Measurements from ENCODE around the gene ACO2.

Gene ACO2

GRCh38 chr22:41531715-41532477, 63.0 kb downstream of the ACO2 start:
- H3K27me3 ChIP-seq (ENCODE audit: control insufficient read depth, insufficient read depth, low read length), result no peaks in the 10 kb centered on the region
- no peaks in the 10 kb centered on the region for H3K9me3 ChIP-seq (ENCODE audit: control insufficient read depth, low read length)
- H3K4me1 ChIP-seq (ENCODE audit: control insufficient read depth, insufficient read depth, low read length), result no peaks in the 10 kb centered on the region
- H3K4me3 ChIP-seq (ENCODE audit: low read length), result no peak overlapping the region
- peaks cover 34% of the 10 kb centered on the region for H3K36me3 ChIP-seq (ENCODE audit: control insufficient read depth, insufficient read depth, low read length)
- H3K9ac ChIP-seq (ENCODE audit: low read length), result no peak overlapping the region

- no peaks in the 10 kb centered on the region for H3K4me1 ChIP-seq (ENCODE audit: control insufficient read depth, insufficient read depth, low read length)
- H3K27me3 ChIP-seq (ENCODE audit: control insufficient read depth, insufficient read depth, low read length), result no peaks in the 10 kb centered on the region
- H3K36me3 ChIP-seq (ENCODE audit: control insufficient read depth, insufficient read depth, low read length), result peaks cover 26% of the 10 kb centered on the region
- no peak overlapping the region for H3K9ac ChIP-seq (ENCODE audit: low read length)
- no peaks in the 10 kb centered on the region for H3K9me3 ChIP-seq (ENCODE audit: control insufficient read depth, low read length)
- no peak overlapping the region for H3K4me3 ChIP-seq (ENCODE audit: low read length)
Measured at GRCh38 chr22:41532908-41533825, 64.2 kb downstream of the ACO2 start.

GRCh38 chr22:41534219-41534618, 65.3 kb downstream of the ACO2 start:
- Histone ChIP-seq H3K27me3 (ENCODE audit: control insufficient read depth, insufficient read depth, low read length) (no peaks in the 10 kb centered on the region), H3K4me1 (ENCODE audit: control insufficient read depth, insufficient read depth, low read length) (no peaks in the 10 kb centered on the region), H3K36me3 (ENCODE audit: control insufficient read depth, insufficient read depth, low read length) (peaks cover 16% of the 10 kb centered on the region), H3K9me3 (ENCODE audit: control insufficient read depth, low read length) (no peaks in the 10 kb centered on the region), H3K4me3 (ENCODE audit: low read length) (no peak overlapping the region), H3K9ac (ENCODE audit: low read length) (no peak overlapping the region)

GRCh38 chr22:41535244-41535643, 66.3 kb downstream of the ACO2 start:
- Histone ChIP-seq H3K9me3 (ENCODE audit: control insufficient read depth, low read length) (no peaks in the 10 kb centered on the region), H3K36me3 (ENCODE audit: control insufficient read depth, insufficient read depth, low read length) (peaks cover 15% of the 10 kb centered on the region), H3K9ac (ENCODE audit: low read length) (no peak overlapping the region), H3K27me3 (ENCODE audit: control insufficient read depth, insufficient read depth, low read length) (no peaks in the 10 kb centered on the region), H3K4me1 (ENCODE audit: control insufficient read depth, insufficient read depth, low read length) (no peaks in the 10 kb centered on the region), H3K4me3 (ENCODE audit: low read length) (no peak overlapping the region)

GRCh38 chr22:41537203-41537602, 68.3 kb downstream of the ACO2 start:
- Histone ChIP-seq H3K9ac (ENCODE audit: low read length) (no peak overlapping the region), H3K27me3 (ENCODE audit: control insufficient read depth, insufficient read depth, low read length) (no peaks in the 10 kb centered on the region), H3K4me1 (ENCODE audit: control insufficient read depth, insufficient read depth, low read length) (no peaks in the 10 kb centered on the region), H3K9me3 (ENCODE audit: control insufficient read depth, low read length) (no peaks in the 10 kb centered on the region), H3K4me3 (ENCODE audit: low read length) (no peak overlapping the region), H3K36me3 (ENCODE audit: control insufficient read depth, insufficient read depth, low read length) (peaks cover 2% of the 10 kb centered on the region)

- no peak overlapping the region for H3K9ac ChIP-seq (ENCODE audit: low read length)
- H3K4me3 ChIP-seq (ENCODE audit: low read length), result no peak overlapping the region
- no peaks in the 10 kb centered on the region for H3K36me3 ChIP-seq (ENCODE audit: control insufficient read depth, insufficient read depth, low read length)
- H3K9me3 ChIP-seq (ENCODE audit: control insufficient read depth, low read length), result no peaks in the 10 kb centered on the region
- H3K4me1 ChIP-seq (ENCODE audit: control insufficient read depth, insufficient read depth, low read length), result peaks cover 12% of the 10 kb centered on the region
- H3K27me3 ChIP-seq (ENCODE audit: control insufficient read depth, insufficient read depth, low read length), result no peaks in the 10 kb centered on the region
Measured at GRCh38 chr22:41538583-41538982, 69.7 kb downstream of the ACO2 start.

- Histone ChIP-seq H3K4me3 (ENCODE audit: low read length) (no peak overlapping the region), H3K27me3 (ENCODE audit: control insufficient read depth, insufficient read depth, low read length) (no peaks in the 10 kb centered on the region), H3K4me1 (ENCODE audit: control insufficient read depth, insufficient read depth, low read length) (peaks cover 15% of the 10 kb centered on the region), H3K36me3 (ENCODE audit: control insufficient read depth, insufficient read depth, low read length) (no peaks in the 10 kb centered on the region), H3K9ac (ENCODE audit: low read length) (no peak overlapping the region), H3K9me3 (ENCODE audit: control insufficient read depth, low read length) (no peaks in the 10 kb centered on the region)
Measured at GRCh38 chr22:41539146-41540005, 70.5 kb downstream of the ACO2 start.

- Histone ChIP-seq H3K36me3 (ENCODE audit: control insufficient read depth, insufficient read depth, low read length) (no peaks in the 10 kb centered on the region), H3K4me3 (ENCODE audit: low read length) (no peak overlapping the region), H3K9me3 (ENCODE audit: control insufficient read depth, low read length) (no peaks in the 10 kb centered on the region), H3K4me1 (ENCODE audit: control insufficient read depth, insufficient read depth, low read length) (peaks cover 15% of the 10 kb centered on the region), H3K9ac (ENCODE audit: low read length) (no peak overlapping the region), H3K27me3 (ENCODE audit: control insufficient read depth, insufficient read depth, low read length) (no peaks in the 10 kb centered on the region)
Measured at GRCh38 chr22:41540006-41540315, 71.0 kb downstream of the ACO2 start.

- Histone ChIP-seq H3K4me3 (ENCODE audit: low read length) (no peak overlapping the region), H3K27me3 (ENCODE audit: control insufficient read depth, insufficient read depth, low read length) (no peaks in the 10 kb centered on the region), H3K9ac (ENCODE audit: low read length) (no peak overlapping the region), H3K9me3 (ENCODE audit: control insufficient read depth, low read length) (no peaks in the 10 kb centered on the region), H3K36me3 (ENCODE audit: control insufficient read depth, insufficient read depth, low read length) (no peaks in the 10 kb centered on the region), H3K4me1 (ENCODE audit: control insufficient read depth, insufficient read depth, low read length) (peaks cover 15% of the 10 kb centered on the region)
Measured at GRCh38 chr22:41540365-41540764, 71.4 kb downstream of the ACO2 start.

- no peaks in the 10 kb centered on the region for H3K27me3 ChIP-seq (ENCODE audit: control insufficient read depth, insufficient read depth, low read length)
- H3K9me3 ChIP-seq (ENCODE audit: control insufficient read depth, low read length), result no peaks in the 10 kb centered on the region
- H3K4me1 ChIP-seq (ENCODE audit: control insufficient read depth, insufficient read depth, low read length), result peaks cover 15% of the 10 kb centered on the region
- no peaks in the 10 kb centered on the region for H3K36me3 ChIP-seq (ENCODE audit: control insufficient read depth, insufficient read depth, low read length)
- no peak overlapping the region for H3K4me3 ChIP-seq (ENCODE audit: low read length)
- no peak overlapping the region for H3K9ac ChIP-seq (ENCODE audit: low read length)
Measured at GRCh38 chr22:41541484-41541883, 72.6 kb downstream of the ACO2 start.

GRCh38 chr22:41542224-41542623, 73.3 kb downstream of the ACO2 start:
- no peak overlapping the region for H3K9ac ChIP-seq (ENCODE audit: low read length)
- no peak overlapping the region for H3K4me3 ChIP-seq (ENCODE audit: low read length)
- no peaks in the 10 kb centered on the region for H3K36me3 ChIP-seq (ENCODE audit: control insufficient read depth, insufficient read depth, low read length)
- H3K9me3 ChIP-seq (ENCODE audit: control insufficient read depth, low read length), result no peaks in the 10 kb centered on the region
- H3K4me1 ChIP-seq (ENCODE audit: control insufficient read depth, insufficient read depth, low read length), result peaks cover 15% of the 10 kb centered on the region
- no peaks in the 10 kb centered on the region for H3K27me3 ChIP-seq (ENCODE audit: control insufficient read depth, insufficient read depth, low read length)
